Lung (tissue), 12 donors: Measurements from ENCODE around the gene GGCT. TPM values are rescaled to one million over a fixed set of nuclear protein-coding genes. Genes with fewer than 3 reads are reported as not detected.

ENCODE experiments used
- ATAC-seq: fragments of 200-7000 bp; cut with Tn5 transposase; one replicate; pipeline ENCODE4 v1.9.1; 2020; ENCODE audit warnings: moderate number of reproducible peaks; ENCODE audit not compliant: insufficient read depth, low FRiP score
- DNase-seq, 3 donors: peaks; one replicate each; pipeline ENCODE4 v3.0.0-alpha.2; 2013 to 2017
- H3K27ac ChIP-seq, 2 donors: one replicate each; pipeline ENCODE4 v1.5.1; 2013; ENCODE audit warnings: mild to moderate bottlenecking in 2 of 2, moderate library complexity in 2 of 2, control low read depth in 1 of 2, inconsistent platforms in 1 of 2, low read depth in 1 of 2, low read length in 1 of 2
- H3K27me3 ChIP-seq, 3 donors: one replicate each; pipeline ENCODE4 v1.5.1; 2013; ENCODE audit warnings: low read length in 2 of 3; ENCODE audit not compliant: control insufficient read depth in 3 of 3, insufficient read depth in 3 of 3
- H3K36me3 ChIP-seq, 4 donors: one replicate each; pipeline ENCODE4 v1.5.1; 2013; ENCODE audit warnings: low read length in 4 of 4, mild to moderate bottlenecking in 1 of 4, moderate library complexity in 1 of 4; ENCODE audit not compliant: control insufficient read depth in 4 of 4, insufficient read depth in 4 of 4
- H3K4me1 ChIP-seq, 5 donors: one replicate each; pipeline ENCODE4 v1.5.1; 2013; ENCODE audit warnings: low read length in 5 of 5, mild to moderate bottlenecking in 2 of 5, moderate library complexity in 1 of 5; ENCODE audit not compliant: control insufficient read depth in 5 of 5, insufficient read depth in 5 of 5
- H3K4me3 ChIP-seq: one replicate; pipeline ENCODE4 v1.5.1; 2013; ENCODE audit warnings: mild to moderate bottlenecking, control low read depth, moderate library complexity
- H3K9ac ChIP-seq, 2 donors: one replicate each; pipeline ENCODE4 v1.5.1; 2013; ENCODE audit warnings: low read length in 2 of 2, control low read depth in 1 of 2; ENCODE audit not compliant: insufficient read depth in 1 of 2
- H3K9me3 ChIP-seq, 4 donors: one replicate each; pipeline ENCODE4 v1.5.1; 2013; ENCODE audit warnings: low read length in 3 of 4, mild to moderate bottlenecking in 1 of 4, moderate library complexity in 1 of 4; ENCODE audit not compliant: control insufficient read depth in 4 of 4, insufficient read depth in 3 of 4
- CTCF ChIP-seq: IDR thresholded peaks from 2 replicates; pipeline ENCODE4 v1.5.1; 2012; ENCODE audit warnings: mild to moderate bottlenecking; ENCODE audit errors: control extremely low read depth, extremely low read depth
- WGBS, 2 donors: extraction: QIAGEN DNeasy Blood & Tissue Kit; methylation state at CpG; one replicate each; pipeline ENCODE4 v1.1.7; 2013; 5-methylcytosine and 5-hydroxymethylcytosine counted together
- polyA plus RNA-seq, 2 donors: library from polyadenylated mRNA; stranded (reverse); fragments of 200-250 nt; gene quantifications; one replicate each; pipeline ENCODE4 v1.2.1, GENCODE V29; 2013
- total RNA-seq, 2 donors: library from RNA; depleted of rRNA in 1 of 2; stranded (reverse); fragments of >200 nt in 1 of 2; gene quantifications; one replicate each; pipeline ENCODE4 v1.2.1, GENCODE V29; 2014 to 2021
- donor health status: control.
- donor health status: control.
- donor health status: Bipolar disorder and iron deficiency.
- donor health status: healthy.
- donor health status: DM: yes; HTN: yes; CAD: no.

GGCT gene
- total and polyA plus RNA-seq, 4 donors: 33.1 to 90.1 (median 41.6) TPM

DNA sequence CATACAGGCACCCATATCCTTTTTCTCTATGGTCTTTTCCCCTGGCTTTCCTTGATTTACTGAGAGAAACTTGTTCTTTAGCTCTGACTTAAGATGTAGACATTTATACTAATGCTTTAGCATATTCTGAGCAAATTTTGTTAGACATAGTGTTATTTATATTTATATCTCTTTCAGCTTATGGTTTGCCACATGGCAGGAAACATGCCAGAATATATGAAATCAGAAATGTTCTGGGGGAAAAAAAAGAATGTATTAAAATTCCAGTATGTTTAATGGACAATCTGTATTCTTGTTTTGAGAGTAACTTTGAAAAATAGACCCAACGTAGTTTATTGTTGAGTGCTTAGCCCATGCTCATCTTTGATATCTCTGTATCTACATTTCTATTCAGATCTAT, 10.1 kb upstream of the GGCT start:
- 95 to 99% methylated on average over 1 of the region's 1 CpG for WGBS, 2 donors
- DNase-seq: no peak
- Histone ChIP-seq H3K9ac (no peak overlapping the region), H3K27me3 (no peaks in the 10 kb centered on the region), H3K4me3 (no peak overlapping the region), H3K36me3 (no peaks in the 10 kb centered on the region), H3K27ac (no peak overlapping the region), H3K9me3 (no peaks in the 10 kb centered on the region), H3K4me1 (no peaks in the 10 kb centered on the region)
- no peak for ATAC-seq
- no peak for TF ChIP-seq CTCF

- Histone ChIP-seq H3K9ac (no peak overlapping the region), H3K27ac (no peak overlapping the region), H3K4me3 (no peak overlapping the region), H3K9me3 (no peaks in the 10 kb centered on the region), H3K27me3 (no peaks in the 10 kb centered on the region), H3K4me1 (peaks cover 0 to 4% (median 0%) of the 10 kb centered on the region in 5 donors), H3K36me3 (no peaks in the 10 kb centered on the region)
- ATAC-seq: no peak
- no peak for TF ChIP-seq CTCF
- 61 to 63% methylated on average over 3 of the region's 3 CpGs for WGBS, 2 donors
- DNase-seq: no peak
Measured at GRCh38 chr7:30514177-30514576, 9.5 kb upstream of the GGCT start.

DNA sequence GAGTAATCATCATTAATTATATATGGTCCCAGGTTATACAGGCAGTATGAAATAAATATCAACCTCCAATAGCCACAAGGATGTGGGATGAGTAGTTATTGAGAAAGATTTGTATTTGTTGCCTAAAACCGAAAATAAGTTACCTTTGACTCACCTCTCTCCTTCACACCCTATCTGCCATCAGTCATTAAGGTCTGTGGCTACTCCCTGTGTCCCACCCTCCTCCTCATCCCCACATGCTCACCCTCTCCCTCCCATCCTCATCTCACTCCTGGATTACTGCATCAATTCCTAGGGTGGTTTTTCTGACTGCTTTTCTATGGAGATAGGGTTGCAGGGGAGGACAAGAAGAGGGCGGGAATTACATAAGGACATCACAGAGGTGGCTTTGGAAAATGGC, 9.1 kb upstream of the GGCT start:
- Histone ChIP-seq H3K27ac (no peak overlapping the region), H3K27me3 (no peaks in the 10 kb centered on the region), H3K9me3 (no peaks in the 10 kb centered on the region), H3K4me3 (no peak overlapping the region), H3K4me1 (peaks cover 0 to 4% (median 0%) of the 10 kb centered on the region in 5 donors), H3K36me3 (no peaks in the 10 kb centered on the region), H3K9ac (no peak overlapping the region)
- no peak for DNase-seq
- TF ChIP-seq CTCF: no peak
- 93% methylated on average over 2 of the region's 2 CpGs for WGBS, 2 donors
- no peak for ATAC-seq

DNA sequence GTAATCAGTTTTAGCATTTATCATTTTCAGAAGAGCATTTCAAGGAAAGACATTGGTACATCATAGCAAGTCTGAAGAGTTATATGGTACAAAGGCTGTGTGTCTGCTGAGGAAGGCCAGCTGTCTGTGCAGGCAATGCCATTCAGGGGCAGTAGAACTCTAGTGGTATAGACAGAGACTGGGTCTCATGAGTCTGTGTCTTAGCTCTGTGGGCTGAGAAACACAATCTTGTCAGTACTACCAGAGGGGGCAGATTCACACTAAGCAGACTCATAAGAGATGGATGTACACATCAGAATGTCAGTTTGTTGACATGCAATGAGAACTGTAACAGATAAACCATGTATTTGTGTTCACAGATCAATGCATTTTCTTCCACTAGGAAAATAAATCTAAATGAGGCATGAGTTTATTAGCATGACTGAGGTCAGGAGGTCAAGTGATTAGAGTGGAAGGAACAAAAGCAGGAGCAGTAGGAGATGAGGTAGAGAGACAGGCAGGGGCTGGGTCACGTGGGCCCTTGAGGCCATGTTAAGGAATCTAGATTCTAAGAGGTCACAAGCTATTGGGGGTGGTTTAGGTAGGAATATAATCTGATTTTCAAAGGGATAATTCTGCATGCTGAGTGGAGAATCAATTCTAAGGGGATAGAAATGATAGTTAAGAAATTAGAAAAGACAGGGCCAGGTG, 7.5 kb upstream of the GGCT start:
- Histone ChIP-seq H3K27ac (no peak overlapping the region), H3K9ac (no peak overlapping the region), H3K36me3 (no peaks in the 10 kb centered on the region), H3K27me3 (no peaks in the 10 kb centered on the region), H3K9me3 (no peaks in the 10 kb centered on the region), H3K4me1 (peaks cover 0 to 4% (median 0%) of the 10 kb centered on the region in 5 donors), H3K4me3 (no peak overlapping the region)
- TF ChIP-seq CTCF: no peak
- DNase-seq (no peak), ATAC-seq (no peak)
- WGBS, 2 donors: 100% methylated on average over 1 of the region's 1 CpG
